HepG2 (cell line): ENCODE data around the gene USP35. TPM values are rescaled to one million over a fixed set of nuclear protein-coding genes. Genes with fewer than 3 reads are reported as not detected.

Experiments used
- ATAC-seq: fragments of 200-7000 bp; cut with Tn5 transposase; 3 replicates; pipeline ENCODE4 v1.9.1; 2020; ENCODE audit warnings: mild to moderate bottlenecking, moderate library complexity
- BruUV-seq: library from RNA; stranded (reverse); fragments of 400-500 nt; replicated peaks from 2 replicates; lab custom pipeline; 2021; lab: Mats Ljungman, UMichigan
- CTCF ChIA-PET: fragments of 300-600 bp; formaldehyde crosslinking; extraction: SDS; loops from one replicate; lab custom pipeline; 2021; ENCODE audit warnings: low total read pairs, inconsistent platforms, low intra/inter-chr PET ratio; lab: Yijun Ruan, JAX
- POLR2A ChIA-PET: fragments of 350-600 bp; sonication (Branson Sonifier 250); formaldehyde crosslinking; loops from one replicate; lab custom pipeline; 2020; ENCODE audit warnings: antibody characterized with exemption, inconsistent platforms; lab: Yijun Ruan, JAX
- DNase-seq: peaks from one replicate; pipeline ENCODE4 v3.0.0-alpha.2; 2015; ENCODE audit warnings: low spot score
- FAIRE-seq: peaks from 3 replicates; lab custom pipeline; 2011; peaks lifted over from hg19 to GRCh38; lab: Jason Lieb, UNC
- H2AFZ ChIP-seq: one replicate; pipeline ENCODE4 v1.6.1; 2011; ENCODE audit warnings: low read length, inconsistent platforms
- H3K27ac ChIP-seq: fragments of 300-600 bp; 3 replicates; pipeline ENCODE4 v1.8.0; 2011; ENCODE audit warnings: mixed run types, mild to moderate bottlenecking, mixed read lengths, low read length, inconsistent platforms; ENCODE audit not compliant: insufficient read depth; ENCODE audit errors: extremely low read length
- H3K27me3 ChIP-seq, 2 experiments: fragments of 200-600 bp in 1 of 2; 2 replicates in 1 of 2; 3 replicates in 1 of 2; pipeline versions ENCODE4 v1.6.0 to v1.8.0; 2011; ENCODE audit warnings: low read length in 2 of 2, mild to moderate bottlenecking in 2 of 2, moderate library complexity in 2 of 2, inconsistent platforms in 1 of 2; ENCODE audit not compliant: insufficient read depth in 2 of 2, control insufficient read depth in 1 of 2
- H3K36me3 ChIP-seq, 2 experiments: fragments of 200-600 bp in 1 of 2; replicated peaks in 1 of 2; 2 replicates in 1 of 2; 3 replicates in 1 of 2; pipeline versions ENCODE4 v1.5.1 to v1.8.0; 2011; ENCODE audit warnings: low read length in 2 of 2, inconsistent platforms in 1 of 2; ENCODE audit not compliant: insufficient read depth in 2 of 2, control insufficient read depth in 1 of 2
- H3K4me1 ChIP-seq: 2 replicates; pipeline ENCODE4 v1.5.1; 2012; ENCODE audit warnings: low read length, inconsistent platforms; ENCODE audit not compliant: insufficient read depth
- H3K4me2 ChIP-seq: 2 replicates; pipeline ENCODE4 v1.6.0; 2011; ENCODE audit warnings: low read depth, low read length, inconsistent platforms
- H3K4me3 ChIP-seq, 3 experiments: fragments of 200-600 bp in 1 of 3; sonication (generic), shearing (Covaris generic) in 1 of 3; replicated peaks in 1 of 3; 2 replicates each; pipeline ENCODE4 v1.5.1; 2011 to 2016; ENCODE audit warnings: low read length in 3 of 3, inconsistent platforms in 2 of 3, low read depth in 2 of 3, mild to moderate bottlenecking in 2 of 3, control low read depth in 1 of 3, mixed read lengths in 1 of 3; ENCODE audit not compliant: insufficient read depth in 1 of 3
- H3K79me2 ChIP-seq: one replicate; pipeline ENCODE4 v1.6.1; 2011; ENCODE audit warnings: low read length, inconsistent platforms; ENCODE audit not compliant: insufficient read depth
- H3K9ac ChIP-seq: 2 replicates; pipeline ENCODE4 v1.6.0; 2011; ENCODE audit warnings: mild to moderate bottlenecking, low read depth, low read length, inconsistent platforms; ENCODE audit not compliant: insufficient read depth
- H3K9me3 ChIP-seq: 2 replicates; pipeline ENCODE4 v1.5.1; 2012; ENCODE audit warnings: mild to moderate bottlenecking, low read length
- H4K20me1 ChIP-seq: 2 replicates; pipeline ENCODE4 v1.6.0; 2011; ENCODE audit warnings: inconsistent platforms, mild to moderate bottlenecking, low read length, moderate library complexity; ENCODE audit not compliant: insufficient read depth
- ATF2 ChIP-seq: sonication (generic); formaldehyde crosslinking; IDR thresholded peaks from 2 replicates; pipeline ENCODE4 v1.4.0; 2020; ENCODE audit warnings: missing genetic modification reagents
- HNRNPL ChIP-seq: fragments of 200-400 bp; formaldehyde crosslinking; IDR thresholded peaks from 2 replicates; pipeline ENCODE4 v1.6.1; 2017; ENCODE audit warnings: mild to moderate bottlenecking, low read depth, low read length
- MAFF ChIP-seq: IDR thresholded peaks from 2 replicates; pipeline ENCODE4 v1.6.1; 2011; ENCODE audit warnings: low read depth, low read length, improper control_type of control experiment
- MAFK ChIP-seq, 2 experiments: IDR thresholded peaks in 1 of 2; conservative IDR thresholded peaks in 1 of 2; 2 replicates each; pipeline ENCODE4 v1.6.1; 2011; ENCODE audit warnings: improper control_type of control experiment in 2 of 2, low read length in 2 of 2
- PATZ1 ChIP-seq: sonication (generic); formaldehyde crosslinking; IDR thresholded peaks from 2 replicates; pipeline ENCODE4 v1.4.0; 2020; ENCODE audit warnings: missing genetic modification reagents
- REPIN1 ChIP-seq: sonication (generic); formaldehyde crosslinking; IDR thresholded peaks from 2 replicates; pipeline ENCODE4 v1.8.0; 2022; ENCODE audit warnings: missing genetic modification reagents, low read depth, mild to moderate bottlenecking, borderline replicate concordance
- SCMH1 ChIP-seq: sonication (generic); formaldehyde crosslinking; IDR thresholded peaks from 2 replicates; pipeline ENCODE4 v1.9.0; 2021; ENCODE audit warnings: missing genetic modification reagents, mild to moderate bottlenecking, borderline replicate concordance
- SETDB1 ChIP-seq: sonication (generic); formaldehyde crosslinking; IDR thresholded peaks from 2 replicates; pipeline ENCODE4 v1.5.1; 2020; ENCODE audit warnings: missing genetic modification reagents, mild to moderate bottlenecking, borderline replicate concordance
- TOE1 ChIP-seq: sonication (generic); formaldehyde crosslinking; IDR thresholded peaks from 2 replicates; pipeline ENCODE4 v1.4.0; 2020; ENCODE audit warnings: mild to moderate bottlenecking, missing genetic modification reagents
- ZNF331 ChIP-seq: sonication (generic); formaldehyde crosslinking; IDR thresholded peaks from 2 replicates; pipeline ENCODE4 v1.4.0; 2020; ENCODE audit warnings: missing genetic modification reagents
- ZNF570 ChIP-seq: sonication (generic); formaldehyde crosslinking; IDR thresholded peaks from 2 replicates; pipeline ENCODE4 v1.4.0; 2020; ENCODE audit warnings: mild to moderate bottlenecking, missing genetic modification reagents, borderline replicate concordance
- ZSCAN30 ChIP-seq: sonication (generic); formaldehyde crosslinking; IDR thresholded peaks from 2 replicates; pipeline ENCODE4 v1.5.0; 2020; ENCODE audit warnings: mild to moderate bottlenecking, missing genetic modification reagents
- WGBS: methylation state at CpG from one replicate; pipeline ENCODE4 v1.1.6; 2017; ENCODE audit warnings: low lambda C conversion rate; 5-methylcytosine and 5-hydroxymethylcytosine counted together
- in situ Hi-C: cut with HindIII; loops from 2 replicates; pipeline ENCODE4 v1.10.0; 2017; ENCODE audit warnings: low pct_unique_long_range_greater_than_20kb; ENCODE audit not compliant: extremely low pct_ligation_motif_present
- intact Hi-C: fragments of 100-400 bp; cut with micrococcal nuclease; formaldehyde crosslinking; loops from one replicate; pipeline ENCODE4 v1.10.0; 2022; ENCODE audit not compliant: unreplicated experiment
- polyA plus RNA-seq, 8 experiments: library from polyadenylated mRNA; depleted of rRNA in 3 of 8; stranded (reverse) in 7 of 8; unstranded in 1 of 8; fragments of >200 nt; fragmentation: Illumina TruSeq in 4 of 8; extraction: Trizol in 4 of 8; gene quantifications; 2 replicates each; pipeline versions ENCODE4 v1.2.1 to v1.2.3, GENCODE V29; 2011 to 2016; ENCODE audit warnings: low read depth in 4 of 8, missing spikeins in 1 of 8, mixed read lengths in 1 of 8; ENCODE audit not compliant: insufficient read depth in 1 of 8
- total RNA-seq, 5 experiments: library from RNA; depleted of rRNA; stranded (reverse); fragments of >200 nt; fragmentation: Illumina TruSeq; extraction: Trizol; gene quantifications; 2 replicates each; pipeline ENCODE4 v1.2.3, GENCODE V29; 2016; ENCODE audit warnings: low read depth in 1 of 5

Gene USP35
- total and polyA plus RNA-seq, 2 of the 13 experiments (the other 11 are each of a cell fraction or from before 2014, with no cell fraction given): 4.6 to 7.7 TPM

DNA sequence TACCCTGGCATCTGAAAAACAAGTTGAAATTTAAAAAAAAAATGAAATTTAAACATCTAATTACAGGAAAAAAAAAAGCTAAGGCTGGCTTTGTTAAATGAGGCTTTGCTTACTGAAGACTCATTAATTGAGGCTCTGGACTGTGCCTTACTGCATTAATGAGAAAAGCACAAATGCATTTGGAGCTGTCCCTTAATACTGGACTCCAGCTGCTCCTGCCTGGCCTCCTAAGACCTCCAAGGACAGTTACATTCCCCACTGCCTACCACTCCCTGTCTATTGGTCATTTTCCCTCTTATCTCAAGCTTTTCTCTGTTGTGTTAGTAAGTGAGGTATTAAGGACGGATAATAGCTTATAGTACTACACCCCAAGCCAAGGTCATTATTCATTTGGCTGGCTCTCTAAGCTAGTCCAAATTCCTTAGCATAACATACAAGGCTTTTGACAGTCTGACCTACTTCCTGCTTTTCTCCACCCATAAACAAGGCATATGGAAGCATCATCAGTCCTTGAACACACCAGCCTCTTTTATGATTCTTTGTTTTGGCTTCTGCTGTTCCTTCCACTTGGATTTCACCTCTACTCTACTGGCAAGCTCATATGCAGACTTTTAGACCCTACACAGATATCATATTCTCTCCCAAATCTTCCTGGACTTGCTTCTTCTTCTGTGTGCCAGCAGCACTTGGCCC, 62.5 kb downstream of the USP35 start (continued):
- TF ChIP-seq TOE1 (CRISPR knock-in tag) (no peak), SETDB1 (CRISPR knock-in tag) (no peak), ZNF331 (CRISPR knock-in tag) (no peak), ATF2 (CRISPR knock-in tag) (no peak), ZSCAN30 (CRISPR knock-in tag) (no peak), REPIN1 (CRISPR knock-in tag) (no peak), SCMH1 (CRISPR knock-in tag) (no peak), HNRNPL (no peak), ZNF570 (CRISPR knock-in tag) (no peak)

- H3K9ac ChIP-seq: no peak overlapping the region
- DNase-seq (no peak), ATAC-seq (no peak), FAIRE-seq (no peak)
- BruUV-seq: no TSS peak
- H3K9me3 ChIP-seq: no peaks in the 10 kb centered on the region
- H4K20me1 ChIP-seq: no peaks in the 10 kb centered on the region
- POLR2A ChIA-PET: no interaction called here
- in situ Hi-C loops: no loop called here
- H3K27me3 ChIP-seq: no peaks in the 10 kb centered on the region
- no peak overlapping the region for H2AFZ ChIP-seq
- peaks cover 15% of the 10 kb centered on the region for H3K4me1 ChIP-seq
- no peak overlapping the region for H3K27ac ChIP-seq
- no peak overlapping the region for H3K4me3 ChIP-seq
- CTCF ChIA-PET: no interaction called here
- peak; percentile 24 to 41; a peak in 2 of 4 replicates for TF ChIP-seq MAFK (conservative IDR thresholded peaks at IDR 0.05 in 1 of 2, IDR thresholded peaks at IDR 0.05 in 1 of 2; ENCODE audit: low read length in 2 of 2)
- 0 out of 2 replicates have a peak, but pooled peaks have one; percentile 10 for TF ChIP-seq MAFF
- TF ChIP-seq PATZ1: no peak
- intact Hi-C loops: no loop called here
- H3K4me2 ChIP-seq: no peak overlapping the region
- 89% methylated on average over 4 of the region's 4 CpGs for WGBS
- H3K36me3 ChIP-seq: peaks cover 2 to 8% of the 10 kb centered on the region in 2 experiments; a peak in 4 of 5 replicates
- H3K79me2 ChIP-seq: no peaks in the 10 kb centered on the region
These were observed 65.1 kb downstream of the USP35 start for GRCh38 chr11:78253797-78254196.
